ENCODE results near the gene NBAS.
"Not testable (repeated sequence)": the region's sequence is repeated elsewhere in the genome, so short reads cannot be mapped to it uniquely, and the experiment has no call there.

NBAS gene

DNA sequence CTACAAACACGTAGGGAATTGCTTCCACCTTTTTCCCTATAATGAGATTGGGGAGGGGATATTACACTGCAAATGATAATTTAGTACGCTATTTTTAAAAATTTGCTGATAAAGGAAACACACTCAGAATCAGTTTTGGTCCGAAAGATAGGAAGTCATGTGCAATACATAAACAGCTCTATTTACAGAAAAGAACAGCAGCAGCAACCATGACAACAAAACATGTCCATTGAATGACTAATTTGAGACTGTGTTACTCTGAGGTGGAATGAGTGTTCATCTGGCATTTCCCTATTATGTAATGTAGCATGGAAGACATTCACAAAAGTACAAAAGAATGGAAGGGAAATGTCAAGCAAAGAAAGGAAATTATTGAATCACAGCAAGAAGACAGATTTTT lies 337.2 kb downstream of the NBAS start:
- Histone ChIP-seq H3K9me3 (0 out of 2 replicates have a peak, but pooled peaks cover 3% of the 10 kb centered on the region), H3K4me1 (no peaks in the 10 kb centered on the region), H3K27ac (no peak overlapping the region), H3K4me2 (no peak overlapping the region), H3K36me3 (no peaks in the 10 kb centered on the region), H3K27me3 (no peaks in the 10 kb centered on the region), H4K20me1 (no peaks in the 10 kb centered on the region), H3K4me3 (no peak overlapping the region), H3K9ac (no peak overlapping the region)
- no peak for TF ChIP-seq Cebpa-rat (IDR thresholded peaks at IDR 0.05)

DNA sequence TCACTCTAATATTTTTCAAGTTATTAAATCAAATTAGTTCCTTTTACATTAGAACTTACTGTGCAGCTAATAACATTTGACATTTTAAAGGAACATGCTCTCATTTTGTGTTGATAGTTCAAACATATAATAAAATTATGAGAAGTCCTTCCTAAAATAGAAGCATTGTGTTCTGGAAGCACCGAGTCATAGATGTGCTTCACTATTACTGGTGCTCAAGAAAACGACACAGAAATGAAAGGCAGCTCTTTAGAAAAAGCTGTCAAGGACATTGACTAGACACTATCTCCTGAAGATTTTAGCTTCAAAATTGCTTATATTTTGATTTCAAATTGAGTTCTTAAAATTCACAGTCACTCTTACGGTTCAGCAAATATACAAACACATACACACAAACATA lies 338.3 kb downstream of the NBAS start:
- no peak overlapping the region for H3K27ac ChIP-seq
- TF ChIP-seq Cebpa-rat (IDR thresholded peaks at IDR 0.05): no peak
- H3K4me3 ChIP-seq: no peak overlapping the region
- H3K27me3 ChIP-seq: no peaks in the 10 kb centered on the region
- no peaks in the 10 kb centered on the region for H3K4me1 ChIP-seq
- peaks cover 10% of the 10 kb centered on the region for H3K36me3 ChIP-seq
- no peak overlapping the region for H3K4me2 ChIP-seq
- no peak overlapping the region for H3K9ac ChIP-seq
- H4K20me1 ChIP-seq: no peaks in the 10 kb centered on the region
- 0 out of 2 replicates have a peak, but pooled peaks cover 3% of the 10 kb centered on the region for H3K9me3 ChIP-seq

DNA sequence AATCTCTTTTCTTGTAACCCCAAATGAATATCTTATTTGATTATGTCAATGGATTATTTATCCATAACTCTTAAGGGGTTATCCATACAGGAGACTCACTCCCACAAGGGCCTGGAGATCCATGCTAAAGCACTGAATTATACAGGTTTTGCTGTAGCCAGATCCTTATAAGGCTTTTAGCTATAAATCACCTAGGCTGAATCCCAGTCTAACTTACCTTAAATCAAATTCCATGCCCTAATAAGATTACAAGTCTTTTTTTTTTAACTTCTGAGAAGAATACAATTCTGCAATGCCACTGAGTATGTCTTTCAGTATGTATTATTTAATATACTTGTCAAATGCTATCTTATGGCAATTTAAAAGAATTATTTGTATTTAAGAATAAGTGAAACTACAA lies 340.5 kb downstream of the NBAS start:
- Histone ChIP-seq H3K9ac (no peak overlapping the region), H3K4me2 (no peak overlapping the region), H3K27me3 (no peaks in the 10 kb centered on the region), H3K4me3 (no peak overlapping the region), H4K20me1 (no peaks in the 10 kb centered on the region), H3K27ac (no peak overlapping the region), H3K9me3 (no peaks in the 10 kb centered on the region), H3K36me3 (peaks cover 12% of the 10 kb centered on the region), H3K4me1 (no peaks in the 10 kb centered on the region)
- TF ChIP-seq Cebpa-rat (IDR thresholded peaks at IDR 0.05): no peak

DNA sequence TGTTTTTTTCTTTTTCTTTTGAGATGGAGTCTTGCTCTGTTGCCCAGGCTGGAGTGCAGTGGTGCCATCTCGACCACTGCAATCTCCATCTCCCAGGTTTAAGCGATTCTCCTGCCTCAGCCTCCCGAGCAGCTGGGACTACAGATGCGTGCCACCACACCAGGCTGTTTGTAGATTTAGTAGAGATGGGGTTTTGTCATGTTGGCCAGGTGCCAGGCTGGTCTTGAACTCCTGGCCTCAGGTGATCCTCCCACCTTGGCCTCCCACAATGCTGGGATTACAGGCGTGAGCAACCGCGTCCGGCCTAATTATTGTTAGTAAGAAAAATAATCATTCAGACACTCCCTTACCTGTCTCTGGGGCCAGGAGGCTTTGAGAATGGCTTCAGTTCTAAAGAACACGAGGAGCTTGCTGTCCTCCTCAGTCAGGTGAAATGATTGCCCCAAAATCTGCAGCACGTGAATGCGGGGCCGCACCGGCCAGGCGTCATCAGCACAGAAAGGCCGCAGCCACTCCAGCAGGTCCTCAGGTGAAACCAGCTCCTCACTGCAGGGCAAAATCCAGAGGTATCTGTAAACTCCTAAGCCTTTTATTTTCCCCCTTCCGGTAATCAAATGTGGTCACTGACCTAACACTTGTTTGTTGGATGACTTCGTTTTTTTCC lies 342.6 kb downstream of the NBAS start:
- Histone ChIP-seq H3K4me1 (no peaks in the 10 kb centered on the region), H3K36me3 (peaks cover 12% of the 10 kb centered on the region), H3K9ac (no peak overlapping the region), H3K4me3 (no peak overlapping the region), H3K4me2 (no peak overlapping the region), H3K27me3 (no peaks in the 10 kb centered on the region), H3K9me3 (no peaks in the 10 kb centered on the region), H3K27ac (no peak overlapping the region), H4K20me1 (no peaks in the 10 kb centered on the region)
- TF ChIP-seq Cebpa-rat (IDR thresholded peaks at IDR 0.05): no peak

DNA sequence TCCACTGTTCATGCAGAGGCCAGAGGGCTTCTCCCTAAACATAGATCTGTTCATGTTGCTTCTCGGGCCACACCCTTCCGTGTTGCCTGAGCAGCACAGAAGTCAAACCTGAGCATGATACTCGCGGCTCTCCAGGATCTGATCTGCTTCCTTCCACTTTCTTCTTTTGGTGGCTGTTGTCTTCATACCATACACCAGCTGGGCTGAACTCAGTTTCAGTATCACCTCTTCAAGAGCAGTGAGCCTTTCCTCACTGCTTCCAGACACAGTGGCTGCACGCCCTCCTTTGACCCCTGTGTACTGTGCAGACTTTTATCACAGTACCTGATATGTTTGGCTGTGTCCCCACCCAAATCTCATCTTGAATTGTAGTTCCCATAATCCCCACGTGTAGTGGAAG lies 348.9 kb downstream of the NBAS start:
- H3K4me1 ChIP-seq: no peaks in the 10 kb centered on the region
- H3K27ac ChIP-seq: no peak overlapping the region
- no peak for TF ChIP-seq Cebpa-rat (IDR thresholded peaks at IDR 0.05)
- H4K20me1 ChIP-seq: no peaks in the 10 kb centered on the region
- no peak overlapping the region for H3K4me2 ChIP-seq
- H3K27me3 ChIP-seq: no peaks in the 10 kb centered on the region
- H3K9ac ChIP-seq: no peak overlapping the region
- no peak overlapping the region for H3K4me3 ChIP-seq
- peaks cover 22% of the 10 kb centered on the region for H3K36me3 ChIP-seq
- H3K9me3 ChIP-seq: peaks cover 10% of the 10 kb centered on the region; the same call in 1 of the 2 replicates

DNA sequence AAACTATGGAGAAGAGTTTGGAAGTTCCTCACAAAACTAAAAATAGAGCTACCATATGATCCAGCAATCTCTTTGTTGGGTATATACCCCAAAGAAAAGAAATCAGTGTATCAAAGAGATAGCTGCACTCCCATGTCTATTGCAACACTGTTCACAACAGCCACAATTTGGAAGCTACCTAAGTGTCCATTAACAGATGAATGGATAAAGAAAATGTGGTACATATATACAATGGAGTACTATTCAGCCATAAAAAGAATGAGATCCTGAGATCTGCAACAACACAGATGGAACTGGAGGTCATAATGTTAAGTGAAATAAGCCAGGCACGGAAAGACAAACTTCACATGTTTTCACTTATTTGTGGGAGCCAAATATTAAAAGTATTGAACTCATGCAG lies 350.6 kb downstream of the NBAS start:
- Histone ChIP-seq H3K9me3 (peaks cover 10% of the 10 kb centered on the region; the same call in 1 of the 2 replicates), H3K36me3 (peaks cover 31% of the 10 kb centered on the region)
- not testable (repeated sequence) for H3K27ac ChIP-seq, H3K4me2 ChIP-seq, H3K4me3 ChIP-seq, H4K20me1 ChIP-seq, H3K27me3 ChIP-seq, H3K4me1 ChIP-seq, H3K9ac ChIP-seq

DNA sequence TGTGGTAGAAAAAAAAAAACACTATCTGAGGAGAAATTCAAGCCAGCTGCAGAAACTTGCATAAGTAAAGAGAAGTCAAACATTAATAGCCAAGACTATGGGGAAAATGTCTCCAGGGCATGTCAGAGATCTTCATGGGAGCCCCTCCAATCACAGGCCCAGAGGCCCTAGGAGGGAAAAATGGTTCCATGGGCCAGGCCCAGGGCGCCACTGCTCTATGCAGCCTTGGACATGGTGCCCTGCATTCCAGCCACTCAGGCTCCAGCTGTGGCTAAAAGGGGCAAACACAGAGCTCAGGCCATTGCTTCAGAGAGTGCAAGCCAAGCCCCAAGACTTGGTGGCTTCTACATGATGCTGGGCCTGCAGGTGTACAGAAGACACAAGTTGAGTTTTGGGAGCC lies 354.7 kb downstream of the NBAS start:
- peaks cover 19% of the 10 kb centered on the region for H3K36me3 ChIP-seq
- no peak overlapping the region for H3K4me3 ChIP-seq
- no peaks in the 10 kb centered on the region for H4K20me1 ChIP-seq
- H3K9me3 ChIP-seq: no peaks in the 10 kb centered on the region; the same call in 1 of the 2 replicates
- H3K27me3 ChIP-seq: no peaks in the 10 kb centered on the region
- H3K4me1 ChIP-seq: no peaks in the 10 kb centered on the region
- H3K9ac ChIP-seq: no peak overlapping the region
- no peak overlapping the region for H3K27ac ChIP-seq
- TF ChIP-seq Cebpa-rat (IDR thresholded peaks at IDR 0.05): no peak
- no peak overlapping the region for H3K4me2 ChIP-seq

DNA sequence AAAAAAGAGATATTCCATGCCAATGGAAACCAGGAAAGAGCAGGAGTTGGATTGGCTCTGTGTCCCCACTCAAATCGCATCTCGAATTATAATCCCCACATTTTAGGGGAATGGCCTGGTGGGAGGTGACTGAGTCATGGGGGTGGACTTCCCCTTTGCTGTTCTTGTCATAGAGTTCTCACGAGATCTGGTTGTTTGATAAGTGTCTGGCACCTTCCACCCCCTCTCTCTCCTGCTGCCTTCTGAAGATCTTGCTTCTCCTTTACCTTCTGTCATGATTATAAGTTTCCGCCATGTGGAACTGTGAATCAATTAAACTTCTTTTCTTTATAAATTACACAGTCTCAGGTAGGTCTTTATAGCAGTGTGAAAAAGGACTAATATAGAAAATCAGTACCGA lies 355.6 kb downstream of the NBAS start:
- H3K36me3 ChIP-seq: peaks cover 15% of the 10 kb centered on the region
- H3K4me1 ChIP-seq: no peaks in the 10 kb centered on the region
- H3K27ac ChIP-seq: no peak overlapping the region
- no peaks in the 10 kb centered on the region; the same call in 1 of the 2 replicates for H3K9me3 ChIP-seq
- no peak for TF ChIP-seq Cebpa-rat (IDR thresholded peaks at IDR 0.05)
- H3K4me2 ChIP-seq: no peak overlapping the region
- H3K9ac ChIP-seq: no peak overlapping the region
- H4K20me1 ChIP-seq: no peaks in the 10 kb centered on the region
- H3K27me3 ChIP-seq: no peaks in the 10 kb centered on the region
- H3K4me3 ChIP-seq: no peak overlapping the region

DNA sequence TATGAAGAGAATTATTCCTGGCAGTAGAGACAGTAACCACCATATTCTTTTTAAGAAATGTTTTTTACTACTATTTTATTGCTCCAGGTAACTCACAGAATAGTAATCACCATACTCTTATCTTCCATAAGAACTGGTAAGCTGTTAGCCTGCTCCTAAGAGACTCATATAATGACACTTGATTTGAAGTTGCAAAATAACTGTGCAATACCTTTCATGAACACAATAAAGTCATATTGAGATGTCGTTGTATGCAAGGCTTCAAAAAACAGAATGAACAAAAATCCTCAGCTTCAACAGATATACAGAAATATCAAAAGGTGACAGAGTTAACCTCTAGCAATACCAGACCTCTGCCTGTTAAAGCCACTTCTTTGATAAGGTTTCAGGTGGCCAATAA lies 360.1 kb downstream of the NBAS start:
- Histone ChIP-seq H3K27ac (no peak overlapping the region), H3K9ac (no peak overlapping the region), H3K36me3 (no peaks in the 10 kb centered on the region), H3K4me2 (no peak overlapping the region), H3K4me1 (no peaks in the 10 kb centered on the region), H3K9me3 (no peaks in the 10 kb centered on the region), H4K20me1 (no peaks in the 10 kb centered on the region), H3K4me3 (no peak overlapping the region), H3K27me3 (no peaks in the 10 kb centered on the region)
- no peak for TF ChIP-seq Cebpa-rat (IDR thresholded peaks at IDR 0.05)

DNA sequence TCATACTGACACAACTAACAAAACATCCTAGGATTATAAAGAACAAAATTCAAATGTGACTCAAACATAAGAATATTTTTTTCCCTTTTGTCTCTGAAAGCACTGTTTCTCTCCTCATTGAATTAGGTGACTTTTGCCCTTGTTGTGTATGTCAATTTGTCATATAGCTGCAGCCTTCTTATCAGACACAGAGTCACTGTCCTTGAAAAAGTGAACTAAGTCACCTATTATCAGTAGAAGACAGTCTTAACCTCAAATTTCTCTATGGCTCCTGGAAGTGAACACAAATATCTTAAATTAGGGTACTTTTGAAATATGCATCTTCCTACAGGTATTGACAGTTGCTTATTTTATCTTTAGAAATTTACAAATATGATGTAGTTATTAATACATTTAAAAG lies 360.6 kb downstream of the NBAS start:
- no peaks in the 10 kb centered on the region for H3K27me3 ChIP-seq
- no peaks in the 10 kb centered on the region for H3K36me3 ChIP-seq
- H4K20me1 ChIP-seq: no peaks in the 10 kb centered on the region
- no peak overlapping the region for H3K9ac ChIP-seq
- no peaks in the 10 kb centered on the region for H3K4me1 ChIP-seq
- no peak overlapping the region for H3K4me3 ChIP-seq
- H3K4me2 ChIP-seq: no peak overlapping the region
- TF ChIP-seq Cebpa-rat (IDR thresholded peaks at IDR 0.05): no peak
- no peak overlapping the region for H3K27ac ChIP-seq
- no peaks in the 10 kb centered on the region for H3K9me3 ChIP-seq

DNA sequence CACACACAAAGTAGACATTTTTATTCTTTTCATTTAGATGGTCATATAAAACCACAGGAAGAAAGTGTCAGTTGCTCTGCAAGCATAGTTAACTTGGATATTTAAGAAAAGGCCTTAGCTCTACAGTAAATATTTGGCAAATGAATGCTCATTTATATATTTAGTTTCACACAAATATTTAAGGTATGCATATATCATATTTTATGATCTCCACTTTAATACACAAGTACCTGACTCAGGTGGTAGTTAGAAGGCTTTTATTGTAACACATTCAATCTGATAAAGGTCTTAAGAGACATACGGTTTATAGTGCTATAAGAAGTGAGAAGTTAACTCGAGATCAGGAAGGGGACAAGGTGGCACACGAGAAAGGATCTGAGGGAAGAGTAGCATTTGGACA lies 363.1 kb downstream of the NBAS start:
- Histone ChIP-seq H3K4me1 (no peaks in the 10 kb centered on the region), H3K36me3 (no peaks in the 10 kb centered on the region), H3K9me3 (no peaks in the 10 kb centered on the region), H3K4me2 (no peak overlapping the region), H3K9ac (no peak overlapping the region), H3K27me3 (no peaks in the 10 kb centered on the region), H3K4me3 (no peak overlapping the region), H3K27ac (no peak overlapping the region), H4K20me1 (no peaks in the 10 kb centered on the region)
- no peak for TF ChIP-seq Cebpa-rat (IDR thresholded peaks at IDR 0.05)
